ENCODE results near the gene NRIP3.
"Not testable (repeated sequence)": the region's sequence is repeated elsewhere in the genome, so short reads cannot be mapped to it uniquely, and the experiment has no call there.

NRIP3 gene

GRCh38 chr11:9015677-9016076, 11.9 kb upstream of the NRIP3 start:
- DNase-seq (ENCODE audit: low spot score) = peak; percentile 83

- no peak for DNase-seq (ENCODE audit: low spot score)
Observed at GRCh38 chr11:9014826-9015225, 11.0 kb upstream of the NRIP3 start.

GRCh38 chr11:9013373-9013772, 9.6 kb upstream of the NRIP3 start:
- DNase-seq (ENCODE audit: low spot score) = no peak

- not testable (repeated sequence) for DNase-seq (ENCODE audit: low spot score)
Observed at GRCh38 chr11:9009538-9009937, 5.7 kb upstream of the NRIP3 start.

GRCh38 chr11:9008661-9009060, 4.9 kb upstream of the NRIP3 start:
- no peak for DNase-seq (ENCODE audit: low spot score)

- DNase-seq (ENCODE audit: low spot score) = no peak
Observed at GRCh38 chr11:9008011-9008550, 4.3 kb upstream of the NRIP3 start.

GRCh38 chr11:9005087-9005486, 1.3 kb upstream of the NRIP3 start:
- DNase-seq (ENCODE audit: low spot score) = no peak

- DNase-seq (ENCODE audit: low spot score) = no peak
Observed at GRCh38 chr11:9004183-9004926, 554 bp upstream of the NRIP3 start.

- DNase-seq (ENCODE audit: low spot score) = no peak
Observed at GRCh38 chr11:9002920-9003572, 755 bp downstream of the NRIP3 start.

GRCh38 chr11:9001736-9002135, 2.1 kb downstream of the NRIP3 start:
- peak; percentile 99 for DNase-seq (ENCODE audit: low spot score)

GRCh38 chr11:8998017-8998416, 5.8 kb downstream of the NRIP3 start:
- DNase-seq (ENCODE audit: low spot score) = no peak

GRCh38 chr11:8997451-8997850, 6.3 kb downstream of the NRIP3 start:
- DNase-seq (ENCODE audit: low spot score) = no peak

- no peak for DNase-seq (ENCODE audit: low spot score)
Observed at GRCh38 chr11:8989453-8989852, 14.3 kb downstream of the NRIP3 start.

GRCh38 chr11:8988329-8989234, 15.2 kb downstream of the NRIP3 start:
- no peak for DNase-seq (ENCODE audit: low spot score)

- DNase-seq (ENCODE audit: low spot score) = no peak
Observed at GRCh38 chr11:8987446-8987845, 16.4 kb downstream of the NRIP3 start.

GRCh38 chr11:8986772-8987171, 17.0 kb downstream of the NRIP3 start:
- DNase-seq (ENCODE audit: low spot score) = not testable (repeated sequence)

GRCh38 chr11:8985462-8985861, 18.3 kb downstream of the NRIP3 start:
- DNase-seq (ENCODE audit: low spot score) = no peak

GRCh38 chr11:8983552-8983951, 20.2 kb downstream of the NRIP3 start:
- DNase-seq (ENCODE audit: low spot score) = no peak

- DNase-seq (ENCODE audit: low spot score) = no peak
Observed at GRCh38 chr11:8980485-8980884, 23.3 kb downstream of the NRIP3 start.

- DNase-seq (ENCODE audit: low spot score) = not testable (repeated sequence)
Observed at GRCh38 chr11:8979365-8979764, 24.4 kb downstream of the NRIP3 start.

GRCh38 chr11:8973121-8973520, 30.7 kb downstream of the NRIP3 start:
- no peak for DNase-seq (ENCODE audit: low spot score)

- DNase-seq (ENCODE audit: low spot score) = no peak
Observed at GRCh38 chr11:8971924-8972316, 31.9 kb downstream of the NRIP3 start.

Measured in RKO (cell line).